GM23338 (cell line): ENCODE measurements around the gene INTS3. TPM values are rescaled to one million over a fixed set of nuclear protein-coding genes. Genes with fewer than 3 reads are reported as not detected.

Experiments
- ATAC-seq: fragments of 200-7000 bp; cut with Tn5 transposase; 3 replicates; pipeline ENCODE4 v1.9.1; 2020
- DNase-seq: peaks from one replicate; pipeline ENCODE4 v3.0.0-alpha.2; 2015; ENCODE audit warnings: low spot score
- H2AFZ ChIP-seq: fragments of 200-600 bp; sonication (generic); 2 replicates; pipeline ENCODE4 v1.8.0; 2016; ENCODE audit warnings: antibody characterized with exemption, mild to moderate bottlenecking, moderate library complexity
- H3F3A ChIP-seq: fragments of 200-600 bp; sonication (generic); replicated peaks from 2 replicates; pipeline ENCODE4 v1.8.0; 2017; ENCODE audit warnings: antibody characterized with exemption, mixed run types, low read depth
- H3K27ac ChIP-seq: fragments of 200-600 bp; sonication (generic); 2 replicates; pipeline ENCODE4 v1.6.1; 2016; ENCODE audit warnings: low read depth
- H3K27me3 ChIP-seq: fragments of 200-600 bp; sonication (generic); 2 replicates; pipeline ENCODE4 v1.8.0; 2016; ENCODE audit warnings: mild to moderate bottlenecking, mixed run types, moderate library complexity; ENCODE audit not compliant: insufficient read depth
- H3K36me3 ChIP-seq: fragments of 200-600 bp; sonication (generic); 2 replicates; pipeline ENCODE4 v1.8.0; 2016; ENCODE audit warnings: mild to moderate bottlenecking; ENCODE audit not compliant: insufficient read depth
- H3K4me1 ChIP-seq: fragments of 200-600 bp; sonication (generic); 2 replicates; pipeline ENCODE4 v1.8.0; 2016; ENCODE audit warnings: mild to moderate bottlenecking, moderate library complexity; ENCODE audit not compliant: insufficient read depth
- H3K4me2 ChIP-seq: fragments of 200-600 bp; sonication (generic); 2 replicates; pipeline ENCODE4 v1.7.1; 2017; ENCODE audit warnings: mixed run types
- H3K4me3 ChIP-seq: fragments of 200-600 bp; sonication (generic); 2 replicates; pipeline ENCODE4 v1.6.1; 2016; ENCODE audit warnings: mixed run types
- H3K79me2 ChIP-seq: fragments of 200-600 bp; sonication (generic); replicated peaks from 2 replicates; pipeline ENCODE4 v1.8.0; 2017; ENCODE audit warnings: mild to moderate bottlenecking; ENCODE audit not compliant: insufficient read depth
- H3K9me2 ChIP-seq: fragments of 200-600 bp; sonication (generic); 2 replicates; pipeline ENCODE4 v1.8.0; 2017; ENCODE audit not compliant: insufficient read depth
- H4K20me1 ChIP-seq: fragments of 200-600 bp; sonication (generic); replicated peaks from 2 replicates; pipeline ENCODE4 v1.8.0; 2017; ENCODE audit warnings: mild to moderate bottlenecking; ENCODE audit not compliant: insufficient read depth
- H3K27ac Mint-ChIP-seq: 2 replicates; pipeline ENCODE4 v1.8.0; 2020; ENCODE audit warnings: inconsistent platforms, mild to moderate bottlenecking, moderate library complexity, mixed read lengths
- H3K27me3 Mint-ChIP-seq: 3 replicates; pipeline ENCODE4 v1.8.0; 2022; ENCODE audit warnings: low read depth, mild to moderate bottlenecking, moderate library complexity, mixed read lengths, inconsistent platforms; ENCODE audit not compliant: insufficient read depth, poor library complexity
- H3K36me3 Mint-ChIP-seq: 3 replicates; pipeline ENCODE4 v1.8.0; 2021; ENCODE audit warnings: low read depth, mild to moderate bottlenecking, inconsistent platforms, moderate library complexity, mixed read lengths
- H3K4me1 Mint-ChIP-seq: 3 replicates; pipeline ENCODE4 v1.8.0; 2020; ENCODE audit warnings: mild to moderate bottlenecking, inconsistent platforms, mixed read lengths
- H3K4me3 Mint-ChIP-seq: 3 replicates; pipeline ENCODE4 v1.8.0; 2021; ENCODE audit warnings: moderate library complexity, mild to moderate bottlenecking, inconsistent platforms, mixed read lengths
- H3K9me3 Mint-ChIP-seq: 3 replicates; pipeline ENCODE4 v1.8.0; 2020; ENCODE audit warnings: moderate library complexity, mild to moderate bottlenecking, inconsistent platforms, mixed read lengths
- CTCF ChIP-seq, 2 experiments: fragments of 200-600 bp in 1 of 2; sonication (generic) in 1 of 2; conservative IDR thresholded peaks; 2 replicates each; pipeline versions ENCODE4 v1.5.1 to v1.6.1; 2016 to 2017; ENCODE audit warnings: antibody characterized with exemption in 2 of 2, low read depth in 2 of 2, mild to moderate bottlenecking in 2 of 2, moderate library complexity in 1 of 2
- JUNB ChIP-seq: IDR thresholded peaks from one replicate; pipeline ENCODE4 v1.6.1; 2016; ENCODE audit warnings: antibody characterized with exemption; ENCODE audit not compliant: unreplicated experiment
- POLR2AphosphoS5 ChIP-seq: IDR thresholded peaks from 2 replicates; pipeline ENCODE4 v1.6.1; 2016; ENCODE audit warnings: antibody characterized with exemption, low read depth
- ZNF462 ChIP-seq: fragments of 250-450 bp; sonication (Bioruptor Pico); IDR thresholded peaks from 2 replicates; pipeline ENCODE4 v1.5.0; 2020; ENCODE audit warnings: mild to moderate bottlenecking, moderate library complexity
- polyA plus RNA-seq: library from polyadenylated mRNA; unstranded; fragments of >200 nt; fragmentation: Nextera tagmentation; extraction: Ambion mirVana; gene quantifications from 2 replicates; pipeline ENCODE4 v1.2.1, GENCODE V29; 2016
- total RNA-seq: library from RNA; depleted of rRNA; stranded (reverse); fragments of >200 nt; shearing (Covaris generic); gene quantifications from 2 replicates; pipeline ENCODE4 v1.2.3, GENCODE V29; 2014

The INTS3 gene
- total and polyA plus RNA-seq, 2 experiments from 2014 or later, result 22.7 to 51.3 TPM

- TF ChIP-seq ZNF462, result no peak
- no peak for TF ChIP-seq POLR2AphosphoS5
- TF ChIP-seq CTCF (conservative IDR thresholded peaks at IDR 0.05; ENCODE audit: low read depth in 2 of 2), result no peak
Measured at GRCh38 chr1:153688736-153689328, 39.0 kb upstream of the INTS3 start (continued).

- Mint-ChIP-seq H3K4me3 (no peak overlapping the region), H3K9me3 (no peaks in the 10 kb centered on the region), H3K27ac (peak overlapping the region; percentile 38), H3K36me3 (peaks cover 17% of the 10 kb centered on the region), H3K27me3 (peaks cover 7% of the 10 kb centered on the region), H3K4me1 (peaks cover 22% of the 10 kb centered on the region)
- H4K20me1 ChIP-seq, result no peaks in the 10 kb centered on the region
- no peaks in the 10 kb centered on the region for H3K27me3 ChIP-seq
- H3K79me2 ChIP-seq, result no peaks in the 10 kb centered on the region
- peaks cover 18% of the 10 kb centered on the region for H3K4me1 ChIP-seq
- H3K9me2 ChIP-seq, result no peaks in the 10 kb centered on the region
- no peak overlapping the region for H3K4me3 ChIP-seq
- no peak for ATAC-seq
- H3K4me2 ChIP-seq, result no peak overlapping the region
- H3K27ac ChIP-seq, result no peak overlapping the region
- peaks cover 9% of the 10 kb centered on the region for H3F3A ChIP-seq
- no peak for DNase-seq
- no peaks in the 10 kb centered on the region for H3K36me3 ChIP-seq
- no peak overlapping the region for H2AFZ ChIP-seq
- no peak for TF ChIP-seq JUNB
- TF ChIP-seq ZNF462, result no peak
Measured at GRCh38 chr1:153693466-153693865, 34.4 kb upstream of the INTS3 start.
